Kasumi-1 (cell line): ENCODE measurements around the gene LETMD1.
"Not testable (repeated sequence)": the region's sequence is repeated elsewhere in the genome, so short reads cannot be mapped to it uniquely, and the experiment has no call there.

ENCODE experiments used
- DNase-seq, 2 experiments: peaks; one replicate each; lab custom pipeline; 2025; lab: John Stamatoyannopoulos, UW

LETMD1 gene

GRCh38 chr12:51077930-51078329 is 29.8 kb downstream of the LETMD1 start:
- no peak for DNase-seq

DNA sequence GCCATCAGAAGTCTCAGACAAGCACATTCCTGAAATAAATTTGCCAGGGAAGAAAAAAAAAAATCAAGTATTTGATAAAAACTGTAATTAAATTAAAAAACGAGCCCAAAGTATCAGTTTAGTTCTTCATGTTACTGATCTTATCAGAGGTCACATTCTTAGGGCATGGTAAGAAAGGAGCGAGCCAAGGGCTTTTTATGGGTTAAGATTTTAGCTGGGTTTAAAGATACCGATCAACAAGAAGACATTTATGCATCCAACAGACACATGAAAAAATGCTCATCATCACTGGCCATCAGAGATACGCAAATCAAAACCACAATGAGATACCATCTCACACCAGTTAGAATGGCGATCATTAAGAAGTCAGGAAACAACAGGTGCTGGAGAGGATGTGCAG is 30.2 kb downstream of the LETMD1 start:
- DNase-seq: not testable (repeated sequence)

- DNase-seq: not testable (repeated sequence)
These were observed 30.7 kb downstream of the LETMD1 start for GRCh38 chr12:51078866-51079265.

DNA sequence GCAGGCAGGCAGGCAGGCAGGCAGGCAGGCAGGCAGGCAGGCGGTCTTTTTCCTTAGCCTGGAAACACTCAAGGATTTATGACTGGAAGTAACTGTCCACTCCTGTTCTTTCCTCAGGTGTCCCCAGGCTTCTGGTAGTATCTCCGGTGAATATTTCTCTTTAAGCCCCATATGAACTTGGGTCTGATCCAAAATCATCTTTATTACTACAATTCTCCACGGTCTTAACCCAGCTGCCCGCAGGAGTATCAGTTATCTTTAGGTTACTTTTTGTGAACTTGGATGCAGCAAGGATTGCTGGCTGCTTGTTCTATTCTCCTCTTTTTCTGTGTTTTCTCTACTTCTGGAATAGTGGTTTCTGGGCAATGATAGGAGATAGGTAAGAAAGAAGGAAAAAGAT is 32.0 kb downstream of the LETMD1 start:
- DNase-seq: no peak

- no peak for DNase-seq
These were observed 33.3 kb downstream of the LETMD1 start for GRCh38 chr12:51081421-51081820.

GRCh38 chr12:51082561-51083125 is 34.5 kb downstream of the LETMD1 start:
- no peak for DNase-seq

- DNase-seq: peak; percentile 94
These were observed 35.2 kb downstream of the LETMD1 start, which contains the start of gene CSRNP2 for GRCh38 chr12:51083126-51083833. Gene CSRNP2 (minus strand): TSS chr12:51083596. CDS start chr12:51076561, 7,035 bp downstream.

GRCh38 chr12:51085757-51086156 is 37.6 kb downstream of the LETMD1 start:
- DNase-seq: peak; percentile 46

- no peak for DNase-seq
These were observed 38.8 kb downstream of the LETMD1 start for GRCh38 chr12:51086933-51087332.

DNA sequence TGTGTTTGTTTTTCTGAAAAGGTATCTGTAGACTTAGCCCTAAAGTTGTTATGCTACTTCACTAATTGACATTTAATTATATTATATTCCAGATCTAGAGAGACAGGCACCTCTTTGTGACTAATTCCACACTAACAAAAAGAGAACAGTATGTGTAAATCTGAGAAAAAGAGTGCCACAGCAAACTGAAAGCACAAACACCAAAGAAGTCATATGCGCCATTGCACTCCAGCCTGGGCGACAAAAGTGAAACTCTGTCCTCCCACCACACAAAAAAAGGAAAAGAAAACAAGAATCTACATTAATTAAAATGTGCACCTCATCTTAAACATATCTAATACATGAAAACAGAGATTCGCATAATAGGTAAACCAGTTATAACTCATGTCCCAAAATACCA is 39.7 kb downstream of the LETMD1 start:
- DNase-seq: no peak

DNA sequence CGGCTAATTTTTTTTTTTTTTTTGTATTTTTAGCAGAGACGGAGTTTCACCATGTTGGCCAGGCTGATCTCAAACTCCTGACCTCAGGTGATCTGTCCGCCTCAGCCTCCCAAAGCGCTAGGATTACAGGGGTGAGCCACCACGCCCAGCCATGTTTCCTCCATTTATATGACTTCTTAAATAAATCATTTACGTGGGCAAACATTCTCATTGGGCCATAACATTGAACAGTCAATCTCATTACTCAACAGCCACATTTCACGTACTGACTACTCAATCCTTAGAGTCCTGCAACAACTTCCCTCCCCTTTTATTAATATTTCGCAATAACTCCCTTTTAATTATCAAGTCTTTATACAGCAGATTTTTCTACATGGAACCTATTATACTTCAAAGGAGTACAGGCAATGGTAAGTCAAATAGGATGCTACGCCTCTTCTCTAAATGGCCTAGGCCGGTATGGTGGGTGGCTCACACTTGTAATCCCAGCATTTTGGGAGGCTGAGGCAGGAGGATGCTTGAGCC is 42.6 kb downstream of the LETMD1 start:
- no peak for DNase-seq

DNA sequence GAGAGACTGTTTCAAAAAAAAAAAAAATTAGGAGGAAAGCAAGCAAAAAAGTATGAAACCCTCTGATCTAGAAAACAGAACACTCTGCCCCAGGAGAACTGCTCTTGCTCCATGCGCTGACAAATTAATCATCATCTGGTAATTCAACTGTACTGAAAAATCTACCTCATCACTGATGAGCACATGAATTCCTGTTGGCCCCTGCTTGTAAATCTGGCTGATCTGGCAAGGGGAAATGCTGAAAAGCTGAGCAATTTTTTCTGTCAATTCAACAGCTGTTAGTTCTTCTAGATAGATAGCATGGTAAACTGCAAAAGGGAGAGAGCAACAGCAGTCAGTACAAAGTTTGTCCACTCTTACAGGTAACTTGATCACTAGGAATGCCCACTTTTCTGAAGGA is 50.5 kb downstream of the LETMD1 start:
- no peak for DNase-seq

GRCh38 chr12:51103977-51104376 is 55.9 kb downstream of the LETMD1 start:
- DNase-seq: no peak

GRCh38 chr12:51108136-51108535 is 60.0 kb downstream of the LETMD1 start:
- peak; percentile 17 to 18 for DNase-seq
